HG03135 (cell line): ENCODE measurements around the gene SOX15.
"Not testable (repeated sequence)": the region's sequence is repeated elsewhere in the genome, so short reads cannot be mapped to it uniquely, and the experiment has no call there.

ENCODE experiments used
- ATAC-seq: cut with Tn5 transposase; IDR thresholded peaks from one replicate; pipeline ENCODE4 v1.9.1; 2021; ENCODE audit warnings: mild to moderate bottlenecking, moderate library complexity; ENCODE audit not compliant: unreplicated experiment

The SOX15 gene

DNA sequence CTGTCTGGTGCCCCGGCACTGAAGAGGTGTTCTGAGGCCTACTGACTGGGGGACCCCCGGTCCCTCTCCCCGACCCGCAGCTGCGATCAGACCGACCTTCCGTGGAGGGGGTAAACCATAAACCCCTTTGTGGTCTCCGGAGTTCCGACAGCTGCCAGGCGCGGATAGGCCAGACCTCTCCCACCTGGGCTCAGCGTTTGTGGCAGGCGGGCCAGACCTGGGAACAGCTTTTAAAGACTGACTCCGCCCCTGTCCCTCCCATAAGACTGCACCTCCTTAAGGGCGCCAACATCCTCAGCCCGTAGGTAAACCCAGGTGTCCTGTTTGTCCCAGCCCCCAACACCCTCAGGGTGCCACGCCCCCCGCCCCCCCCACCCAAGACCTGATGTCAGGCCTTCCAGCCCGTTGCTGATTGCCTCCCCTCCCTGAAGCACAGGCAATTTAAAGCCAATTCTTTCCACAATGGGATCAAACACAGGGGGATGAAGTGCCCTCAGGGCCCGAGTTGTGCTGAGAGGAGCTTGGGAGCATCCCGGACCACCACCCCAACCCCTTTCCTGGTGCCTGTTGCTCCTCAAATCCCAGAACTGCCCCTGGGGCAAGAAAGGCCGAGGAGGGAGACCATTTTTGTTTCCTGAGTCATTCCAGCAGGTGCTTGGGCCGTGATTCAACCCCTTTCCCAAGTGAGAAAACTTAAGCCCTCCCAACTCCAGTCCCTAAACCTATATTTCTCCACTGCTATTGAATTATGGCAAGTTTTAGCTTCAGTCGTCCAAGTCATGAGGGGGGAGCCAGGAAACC is at the start of gene SOX15:
TSS of gene SOX15 (minus strand) at position 204 of the 801 bp plus-strand sequence. CDS start 418 bp downstream, outside the sequence.
- ATAC-seq, result no peak

DNA sequence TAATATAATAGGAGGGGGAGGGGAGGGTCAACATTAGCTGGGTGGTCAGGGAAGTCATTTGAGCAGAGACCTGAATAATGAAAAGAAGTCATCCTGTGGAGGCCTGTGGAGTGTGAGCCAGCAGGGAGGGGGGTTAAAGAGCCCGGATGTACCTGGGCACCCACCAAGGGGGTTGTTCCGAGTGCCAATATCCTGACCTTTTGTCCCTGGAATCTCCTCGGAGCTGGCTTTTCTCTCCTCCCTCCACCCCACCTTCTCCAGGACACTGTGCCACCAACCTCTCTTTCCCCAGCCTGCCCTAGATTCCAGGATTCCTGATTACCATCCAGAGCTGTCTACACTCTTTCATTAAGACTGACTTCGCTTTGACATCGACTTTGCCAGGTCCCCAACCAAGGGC is 46.3 kb upstream of the SOX15 start:
- no peak for ATAC-seq

DNA sequence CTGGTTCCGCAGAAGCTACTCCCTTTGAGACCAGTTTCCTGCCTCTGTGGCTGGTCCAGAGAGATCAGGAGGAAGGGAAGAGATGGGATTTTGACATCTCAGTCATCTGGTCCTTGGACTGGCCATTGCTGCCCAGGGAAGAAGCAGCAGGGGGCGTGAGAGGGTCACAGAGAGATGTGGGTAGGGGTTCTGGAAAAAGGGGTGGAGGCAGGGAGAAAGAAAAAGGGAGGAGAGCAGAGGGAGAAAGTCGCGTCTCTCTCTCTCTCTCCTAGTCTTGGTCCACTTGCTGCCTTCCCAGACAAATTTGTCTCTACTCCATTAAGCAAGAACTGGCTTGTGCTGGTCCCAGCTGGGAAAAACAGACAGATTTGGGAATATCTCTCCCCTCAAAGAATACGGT is 44.5 kb upstream of the SOX15 start:
- ATAC-seq, result no peak

DNA sequence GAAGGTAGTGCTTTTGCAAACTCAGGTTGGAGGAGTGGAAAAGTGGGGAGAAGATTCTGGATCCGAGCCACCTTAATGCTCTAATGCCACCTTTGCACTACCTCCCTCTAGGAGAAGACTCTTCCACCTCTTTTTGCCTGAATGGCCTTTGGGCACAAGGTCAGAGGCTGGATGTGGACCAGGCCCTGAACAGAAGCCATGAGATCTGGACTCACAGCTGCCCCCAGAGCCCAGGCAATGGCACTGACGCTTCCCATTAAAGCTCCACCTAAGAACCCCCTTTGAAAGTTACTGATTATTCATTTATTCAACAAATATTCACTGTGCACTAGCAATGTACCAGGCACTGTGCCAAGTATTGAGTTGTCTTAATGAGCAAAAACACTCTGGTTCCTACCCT is 43.2 kb upstream of the SOX15 start:
- ATAC-seq, result no peak

DNA sequence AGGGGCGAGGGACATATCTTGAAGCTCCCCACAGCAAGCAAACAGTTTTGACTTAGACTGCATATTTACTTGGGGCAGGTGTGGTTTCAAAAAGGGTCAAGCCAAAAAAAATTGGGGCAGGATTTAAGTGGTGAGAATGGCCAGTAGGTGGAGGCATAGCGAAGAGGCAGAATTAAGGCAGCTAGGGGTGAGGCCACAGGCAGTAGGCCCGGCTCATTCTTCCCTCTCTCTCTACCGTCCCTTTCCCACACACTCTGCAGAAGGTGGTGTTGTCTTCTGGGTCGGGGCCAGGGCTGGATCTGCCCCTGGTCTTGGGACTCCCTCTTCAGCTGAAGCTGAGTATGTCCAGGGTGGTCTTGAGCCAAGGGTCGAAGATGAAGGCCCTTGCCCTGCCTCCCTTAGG is 42.6 kb upstream of the SOX15 start:
- ATAC-seq, result no peak

DNA sequence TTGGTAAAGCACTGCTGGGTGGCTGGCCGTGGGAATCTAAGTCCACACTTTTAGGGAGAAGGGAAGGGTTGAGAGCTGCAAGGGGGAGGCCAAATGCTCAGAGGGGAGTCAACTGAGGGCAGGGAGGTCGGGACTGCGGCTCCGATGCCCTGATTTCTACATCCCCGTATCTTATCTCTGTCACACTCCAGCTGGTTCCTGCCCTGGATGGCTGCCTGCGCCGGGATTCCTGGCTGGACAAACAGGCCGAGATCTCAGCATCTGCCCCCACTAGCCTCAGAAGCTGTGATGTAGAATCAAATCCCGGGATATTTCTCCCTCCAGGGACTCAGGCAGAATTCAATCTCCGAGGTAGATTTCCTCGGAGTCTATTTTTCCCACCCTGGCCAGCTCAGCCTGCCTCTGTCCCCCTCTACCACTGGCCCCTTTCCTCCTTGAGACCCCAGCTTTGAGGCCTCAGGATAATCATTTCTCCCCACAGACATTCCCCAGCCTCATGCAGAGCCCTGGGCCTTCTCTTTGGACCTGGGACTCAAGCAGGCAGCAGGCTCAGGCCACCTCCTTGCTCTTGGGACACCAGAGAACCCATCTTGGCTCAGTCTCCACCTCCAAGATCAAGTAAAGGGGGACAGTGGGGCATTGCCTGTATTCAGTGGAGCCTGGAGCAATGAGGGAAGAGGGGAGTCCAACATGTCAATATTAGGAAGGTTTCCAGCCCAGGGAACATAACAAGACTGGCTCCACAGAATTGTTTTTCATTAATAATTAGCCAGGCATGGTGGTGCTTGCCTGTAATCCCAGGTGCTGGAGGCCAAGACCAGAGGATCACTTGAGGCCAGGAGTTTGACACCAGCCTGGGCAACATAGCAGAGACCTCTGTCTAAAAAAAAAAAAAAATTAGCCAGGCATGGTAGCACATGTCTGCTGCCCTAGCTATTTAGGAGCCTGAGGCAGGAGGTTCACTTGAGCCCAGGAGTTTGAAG is 41.8 kb upstream of the SOX15 start:
- no peak for ATAC-seq

DNA sequence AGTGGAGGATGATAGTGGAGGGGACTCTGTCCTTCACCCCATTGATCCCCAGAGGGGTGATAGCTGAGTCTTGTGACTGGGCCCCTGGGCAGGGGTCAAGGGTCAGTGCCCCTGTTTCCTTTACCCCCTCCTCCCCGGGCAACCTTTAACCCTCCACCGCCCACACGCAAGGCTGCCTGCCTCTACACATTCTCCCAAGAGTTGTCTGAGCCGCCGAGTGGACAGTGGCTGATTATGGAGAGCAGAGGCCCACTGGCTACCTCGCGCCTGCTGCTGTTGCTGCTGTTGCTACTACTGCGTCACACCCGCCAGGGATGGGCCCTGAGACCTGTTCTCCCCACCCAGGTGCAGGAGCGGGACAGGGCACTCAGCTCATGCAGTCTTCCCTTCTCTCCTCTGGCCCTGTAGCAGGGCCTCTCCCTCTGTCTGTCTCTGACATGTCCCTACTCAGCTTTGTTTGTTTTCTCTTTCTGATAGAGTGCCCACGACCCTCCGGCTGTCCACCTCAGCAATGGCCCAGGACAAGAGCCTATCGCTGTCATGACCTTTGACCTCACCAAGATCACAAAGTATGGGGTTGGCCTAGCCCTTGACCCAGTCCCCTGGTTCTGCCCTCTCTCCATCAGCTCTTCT is 40.2 kb upstream of the SOX15 start, which contains the start of gene SHBG:
TSS of gene SHBG (plus strand) at position 197 of the 633 bp plus-strand sequence. CDS start at position 235, 38 bp downstream.
- no peak for ATAC-seq

DNA sequence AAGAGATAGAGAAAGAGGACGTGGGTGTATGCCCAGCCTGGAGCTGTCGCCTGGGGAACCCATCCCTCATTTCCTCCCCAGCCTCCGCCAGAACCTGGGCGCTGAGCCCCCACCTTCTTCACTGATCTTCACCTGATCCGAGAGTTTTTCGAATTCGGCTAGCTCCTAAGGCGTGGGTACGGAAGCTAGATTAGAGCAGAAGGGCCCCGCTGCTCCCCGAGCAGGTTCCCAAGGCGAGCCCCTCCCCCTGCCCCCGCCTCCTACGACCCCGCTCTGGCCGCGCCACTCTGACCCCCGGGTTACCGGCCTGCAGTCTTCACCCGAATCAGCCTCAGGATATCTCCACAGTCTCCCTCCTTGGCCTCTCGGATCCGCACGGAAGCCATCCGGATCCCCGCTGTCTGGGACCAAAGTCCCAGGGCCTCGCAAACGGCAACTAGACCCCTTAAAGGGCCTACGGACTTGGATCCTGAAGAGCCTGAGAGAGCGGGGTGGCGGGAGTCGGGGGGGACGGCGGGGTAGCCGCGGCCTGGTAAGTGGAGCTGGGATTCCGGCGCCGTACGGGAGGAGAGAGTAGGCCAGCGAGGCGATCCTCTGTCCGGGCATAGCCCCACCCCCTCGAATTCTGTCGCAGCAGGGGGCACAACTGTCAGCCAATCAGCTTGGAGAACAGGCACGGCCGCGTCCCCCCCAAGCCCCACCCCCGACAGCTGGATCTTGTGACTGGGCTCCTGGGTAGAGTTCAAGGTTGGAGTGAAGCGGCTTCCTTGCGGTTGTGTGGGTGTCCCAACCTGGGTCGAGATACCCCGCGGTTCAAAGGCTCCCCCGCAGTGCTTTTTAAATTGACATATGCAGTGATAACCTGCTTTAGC is 37.6 kb upstream of the SOX15 start, which contains the start of gene SAT2:
TSS of gene SAT2 (minus strand) at position 572 of the 872 bp plus-strand sequence. CDS start at position 386, 186 bp downstream.
- ATAC-seq, result peak; percentile 63

DNA sequence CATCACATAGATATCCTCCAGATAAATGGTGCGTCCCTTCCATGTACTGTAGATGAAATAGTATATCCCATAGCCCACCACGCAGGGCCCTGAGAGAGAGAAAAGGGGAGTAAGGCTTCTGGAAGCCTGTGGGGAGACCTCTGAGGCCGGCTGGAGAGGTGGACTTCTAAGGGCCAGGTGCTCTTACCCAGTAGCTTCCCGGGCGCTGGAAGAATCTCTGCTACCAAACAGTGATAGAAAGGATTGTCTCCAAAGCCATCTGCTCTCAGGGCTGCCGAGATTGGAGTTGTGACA is 37.0 kb upstream of the SOX15 start:
- ATAC-seq, result no peak

DNA sequence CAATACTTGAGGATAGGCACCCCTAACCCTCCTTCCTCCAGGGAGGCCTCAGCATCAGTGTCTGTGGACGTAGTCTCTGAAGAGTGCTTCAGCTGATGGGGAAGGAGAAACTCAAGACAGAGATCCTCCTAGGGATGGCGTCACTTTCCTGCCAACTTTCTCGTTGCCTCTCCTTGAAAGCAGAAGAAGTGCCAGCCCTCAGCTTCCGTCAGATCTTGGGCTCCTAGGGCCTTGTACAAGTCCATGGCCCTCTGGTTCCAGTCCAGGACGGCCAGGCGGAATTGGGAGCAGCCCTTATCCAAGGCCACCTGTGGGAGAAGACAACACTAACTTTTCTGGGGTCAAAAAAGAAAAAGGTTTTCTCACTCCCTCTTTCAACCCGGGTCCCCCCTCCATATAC is 36.4 kb upstream of the SOX15 start:
- ATAC-seq, result no peak

DNA sequence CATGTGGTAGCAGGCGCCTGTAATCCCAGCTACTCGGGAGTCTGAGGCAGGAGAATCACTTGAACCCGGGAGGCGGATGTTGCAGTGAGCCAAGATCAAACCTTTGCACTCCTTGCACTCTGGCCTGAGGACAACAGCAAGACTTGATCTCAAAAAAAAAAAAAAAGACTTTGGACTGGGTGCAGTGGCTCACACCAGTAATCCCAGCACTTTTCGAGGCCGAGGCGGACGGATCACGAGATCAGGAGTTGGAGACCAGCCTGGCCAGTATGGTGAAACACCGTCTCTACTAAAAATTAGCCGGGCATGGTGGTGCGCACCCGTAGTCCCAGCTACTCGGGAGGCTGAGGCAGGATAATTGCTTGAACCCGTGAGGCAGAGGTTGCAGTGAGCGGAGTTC is 35.9 kb upstream of the SOX15 start:
- ATAC-seq, result not testable (repeated sequence)

DNA sequence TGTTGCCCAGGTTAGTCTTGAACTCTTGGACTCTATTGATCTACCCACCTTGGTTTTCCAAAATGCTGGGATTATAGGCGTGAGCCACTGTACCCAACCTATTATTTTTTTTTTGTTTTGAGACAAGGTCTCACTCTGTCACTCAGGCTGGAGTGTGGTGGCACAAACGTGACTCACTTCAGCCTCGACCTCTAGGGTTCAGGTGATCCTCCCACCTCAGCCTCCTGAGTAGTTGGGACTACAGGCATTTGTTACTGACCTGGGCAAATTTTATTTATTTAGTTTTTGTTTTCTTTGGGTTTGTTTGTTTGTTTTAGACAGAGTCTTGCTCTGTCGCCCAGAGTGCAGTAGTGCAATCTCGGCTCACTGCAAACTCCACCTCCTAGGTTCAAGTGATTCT is 33.8 kb upstream of the SOX15 start:
- ATAC-seq, result no peak

DNA sequence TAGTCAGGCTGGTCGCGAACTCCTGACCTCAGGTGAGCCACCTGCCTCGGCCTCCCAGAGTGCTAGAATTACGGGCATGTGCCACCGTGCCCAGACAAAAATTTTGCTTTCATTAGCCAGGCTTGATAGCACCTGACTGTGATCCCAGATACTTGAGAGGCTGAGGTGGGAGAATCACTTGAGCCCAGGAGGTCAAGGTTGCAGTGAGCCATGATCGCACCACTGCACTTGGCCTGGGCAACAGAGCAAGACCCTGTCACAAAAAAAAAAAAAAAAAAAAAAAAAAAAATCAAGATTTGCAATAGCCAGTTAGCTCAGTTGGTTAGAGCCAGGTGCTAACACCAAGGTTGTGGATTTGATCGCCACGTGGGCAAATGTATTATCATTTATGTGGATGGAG is 30.9 kb upstream of the SOX15 start:
- no peak for ATAC-seq

DNA sequence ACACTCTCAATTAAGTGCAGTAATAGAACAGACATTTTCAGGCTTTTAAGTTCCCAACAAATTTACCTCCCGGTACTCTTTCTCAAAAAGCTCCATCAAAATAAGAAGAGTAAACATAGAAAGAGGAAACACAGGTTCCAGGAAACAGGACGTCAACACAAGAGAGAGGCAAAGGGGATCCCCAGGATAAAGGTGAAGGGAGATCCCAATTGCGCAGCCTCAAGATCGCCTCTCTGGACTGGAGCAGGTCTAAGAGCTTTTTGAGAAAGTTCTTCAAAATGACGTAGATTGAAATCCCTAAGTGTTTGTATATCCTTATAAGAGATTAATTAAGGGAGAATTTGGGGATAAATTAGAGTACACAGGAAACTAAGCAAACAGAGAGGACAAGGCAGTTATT is 28.7 kb upstream of the SOX15 start:
- no peak for ATAC-seq

DNA sequence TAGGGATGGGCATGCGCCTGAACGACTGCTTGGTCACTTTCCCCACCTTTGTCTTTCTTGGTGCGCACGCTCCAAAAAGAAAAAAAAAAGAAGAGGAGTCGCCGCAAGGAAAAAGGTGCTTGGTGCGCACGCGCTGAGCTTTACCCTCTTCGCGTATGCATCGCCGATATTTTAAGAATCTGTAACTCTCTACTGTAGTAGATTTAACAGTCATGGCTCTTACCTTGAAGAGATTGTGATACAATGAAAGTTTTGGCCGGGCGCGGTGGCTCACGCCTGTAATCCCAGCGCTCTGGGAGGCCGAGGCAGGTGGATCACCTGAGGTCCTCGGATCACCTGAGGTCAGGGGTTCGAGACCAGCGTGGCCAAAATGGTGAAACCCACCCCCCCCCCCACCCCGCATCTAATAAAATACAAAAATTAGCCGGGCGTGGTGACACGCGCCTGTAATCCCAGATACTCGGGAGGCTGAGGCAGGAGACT is 25.4 kb upstream of the SOX15 start:
- no peak for ATAC-seq

DNA sequence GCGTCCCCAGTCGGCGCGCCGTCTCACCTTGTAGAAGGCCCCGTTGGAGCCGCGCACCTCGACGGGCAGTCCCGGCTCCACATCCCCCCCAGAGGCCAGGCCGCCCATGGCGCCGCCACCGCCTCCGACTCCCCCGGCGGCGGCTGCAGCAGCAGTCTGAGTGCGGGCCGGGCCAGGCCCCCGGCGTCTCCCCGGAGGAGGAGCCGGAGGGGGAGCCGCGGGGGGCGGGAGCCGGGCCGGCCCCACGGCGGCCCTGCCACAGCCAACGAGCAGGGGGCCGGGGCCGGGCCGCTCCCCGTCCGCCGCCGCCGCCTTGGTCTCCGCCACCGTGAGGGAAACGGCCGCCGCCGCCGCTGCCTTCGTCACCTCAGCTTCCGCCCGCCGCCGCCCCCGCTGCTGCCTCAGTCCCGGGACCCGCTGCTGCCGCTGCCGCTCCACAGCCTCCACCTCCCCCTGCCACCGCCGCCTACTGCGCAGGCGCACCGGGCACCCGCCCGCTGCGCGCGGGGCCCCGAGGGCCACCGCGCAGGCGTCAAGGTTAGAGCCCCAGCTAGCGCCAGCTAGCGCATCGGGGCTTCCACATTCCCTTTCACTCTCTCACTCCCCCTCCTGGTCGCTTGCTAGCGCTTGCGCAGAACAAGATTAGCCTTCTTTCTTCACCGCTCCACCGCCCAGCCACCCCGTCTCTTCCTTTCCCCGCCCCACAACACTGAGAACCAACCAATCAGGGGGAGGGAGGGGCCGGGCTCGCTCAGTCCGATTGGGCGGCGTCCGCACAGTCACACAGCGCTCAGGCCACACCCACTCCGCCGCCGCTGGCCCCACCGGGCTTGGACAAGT is 24.8 kb upstream of the SOX15 start, which contains the start of gene FXR2:
TSS of gene FXR2 (minus strand) at position 473 of the 840 bp plus-strand sequence. CDS start at position 108, 365 bp downstream.
- peak; percentile 77 for ATAC-seq

DNA sequence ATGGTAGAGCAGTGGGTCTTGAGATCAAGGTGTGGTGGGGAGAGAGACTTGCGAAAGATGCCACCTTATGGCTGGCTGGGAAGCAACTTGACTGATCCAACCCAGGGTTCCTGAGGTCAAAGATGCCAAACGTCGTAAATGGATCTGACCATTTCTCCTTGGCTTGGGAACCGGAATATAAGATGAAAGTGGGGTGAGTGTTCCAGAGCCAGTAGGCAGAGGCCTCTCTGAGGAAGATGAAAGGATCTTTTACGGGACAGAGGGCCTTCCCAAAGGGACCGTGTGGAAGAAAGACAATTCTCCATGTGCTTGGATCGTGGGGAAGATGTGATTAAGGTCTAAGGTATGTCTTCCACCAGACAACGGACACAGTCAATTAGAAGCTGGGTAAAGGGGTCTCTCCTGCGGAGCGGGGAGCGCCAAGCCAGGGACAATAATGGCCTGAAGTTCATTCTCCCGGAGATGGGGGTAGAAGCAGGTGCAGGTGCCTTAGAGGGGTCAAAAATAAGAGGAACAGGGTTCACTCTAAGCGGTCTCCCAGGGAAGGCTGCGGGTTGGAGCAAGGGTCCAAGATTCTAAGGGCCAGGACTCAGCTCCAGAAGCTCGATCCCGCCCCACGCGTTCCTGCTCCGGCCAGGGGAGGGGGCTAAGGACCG is 24.0 kb upstream of the SOX15 start:
- no peak for ATAC-seq

DNA sequence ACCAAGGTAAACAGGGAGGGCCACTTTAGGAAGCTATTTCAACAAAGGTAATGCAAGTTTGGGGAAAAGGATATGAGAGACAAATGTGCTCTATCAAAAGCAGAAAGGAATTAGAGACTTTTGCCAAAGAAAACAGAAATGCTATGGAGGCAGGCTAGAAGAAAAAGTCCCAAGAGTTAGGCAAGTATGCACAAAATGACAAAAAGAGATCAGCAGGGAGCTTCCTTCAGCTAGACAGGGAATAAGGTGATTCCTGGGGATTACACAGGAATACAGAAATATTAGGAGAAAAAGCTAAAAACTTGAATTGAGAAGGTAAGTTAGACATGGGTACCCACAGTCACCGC is 22.4 kb upstream of the SOX15 start:
- ATAC-seq, result no peak
